ENCODE results near the gene CDC26. TPM values are rescaled to one million over a fixed set of nuclear protein-coding genes. Genes with fewer than 3 reads are reported as not detected.
"Not testable (repeated sequence)": the region's sequence is repeated elsewhere in the genome, so short reads cannot be mapped to it uniquely, and the experiment has no call there.

The CDC26 gene
- total and polyA plus RNA-seq, 5 donors: 29.0 to 50.0 (median 37.3) TPM

DNA sequence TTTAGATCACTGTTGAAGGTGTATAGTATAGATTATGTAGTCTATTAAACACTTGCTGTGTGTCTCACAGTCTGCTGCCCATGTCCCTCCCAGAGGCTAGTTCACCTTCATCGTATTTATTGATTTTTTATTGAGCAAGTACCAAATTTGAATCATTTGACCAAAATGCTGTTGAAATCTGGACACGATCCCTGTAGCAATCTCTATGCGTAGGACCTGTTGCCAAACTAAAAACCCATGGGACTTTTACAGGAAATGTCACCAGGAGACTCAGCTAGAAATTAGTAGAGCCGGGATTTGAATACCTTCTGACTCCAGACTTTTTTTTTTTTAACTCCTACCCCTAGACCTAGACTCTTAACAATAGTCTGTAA, 36.5 kb downstream of the CDC26 start:
- intact Hi-C loops (cut with DNase I): no loop called here
- WGBS: 37% methylated on average over 4 of the region's 4 CpGs
- no peaks in the 10 kb centered on the region for H3K4me1 ChIP-seq (ENCODE audit: control insufficient read depth, insufficient read depth, low read length)
- no peaks in the 10 kb centered on the region for H3K9me3 ChIP-seq (ENCODE audit: control insufficient read depth, low read length)
- DNase-seq: no peak
- H3K27ac ChIP-seq (ENCODE audit: low read length): no peak overlapping the region
- no peak overlapping the region for H3K4me3 ChIP-seq (ENCODE audit: low read length)
- no peaks in the 10 kb centered on the region for H3K27me3 ChIP-seq (ENCODE audit: control insufficient read depth, insufficient read depth)
- peak in 1 of 2 donors; percentile 48 for ATAC-seq

DNA sequence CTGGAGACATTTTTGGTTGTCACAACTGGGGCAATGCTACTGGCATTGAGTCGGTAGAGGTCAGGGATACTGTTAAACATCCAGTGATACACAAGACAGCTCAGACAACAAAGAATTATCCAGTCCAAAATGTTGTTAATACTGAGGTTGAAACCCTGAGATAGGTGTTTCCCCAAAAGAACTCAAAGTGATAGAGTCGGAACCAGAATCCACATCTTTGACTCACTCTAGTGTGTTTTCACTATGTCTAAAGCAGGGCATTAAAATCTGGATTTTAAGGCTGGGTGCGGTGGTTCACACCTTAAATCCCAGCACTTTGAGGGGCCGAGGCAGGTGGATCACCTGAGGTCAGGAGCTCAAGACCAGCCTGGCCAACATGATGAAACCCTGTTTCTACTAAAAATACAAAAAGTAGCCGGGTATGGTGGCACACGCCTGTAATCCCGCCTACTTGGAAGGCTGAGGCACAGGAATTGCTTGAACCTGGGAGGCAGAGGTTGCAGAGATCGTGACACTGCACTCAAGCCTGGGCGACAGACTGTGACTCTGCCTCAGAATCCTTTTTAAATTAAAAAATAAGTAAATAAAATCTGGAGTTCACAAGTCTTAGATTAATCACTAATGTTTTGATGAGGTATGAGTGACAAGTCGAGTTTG, 37.0 kb downstream of the CDC26 start:
- Histone ChIP-seq H3K27ac (ENCODE audit: low read length) (no peak overlapping the region), H3K9me3 (ENCODE audit: control insufficient read depth, low read length) (no peaks in the 10 kb centered on the region), H3K4me1 (ENCODE audit: control insufficient read depth, insufficient read depth, low read length) (no peaks in the 10 kb centered on the region), H3K27me3 (ENCODE audit: control insufficient read depth, insufficient read depth) (no peaks in the 10 kb centered on the region), H3K4me3 (ENCODE audit: low read length) (no peak overlapping the region)
- ATAC-seq: no peak
- intact Hi-C loops (cut with DNase I): no loop called here
- WGBS: 88% methylated on average over 10 of the region's 10 CpGs
- DNase-seq: no peak

DNA sequence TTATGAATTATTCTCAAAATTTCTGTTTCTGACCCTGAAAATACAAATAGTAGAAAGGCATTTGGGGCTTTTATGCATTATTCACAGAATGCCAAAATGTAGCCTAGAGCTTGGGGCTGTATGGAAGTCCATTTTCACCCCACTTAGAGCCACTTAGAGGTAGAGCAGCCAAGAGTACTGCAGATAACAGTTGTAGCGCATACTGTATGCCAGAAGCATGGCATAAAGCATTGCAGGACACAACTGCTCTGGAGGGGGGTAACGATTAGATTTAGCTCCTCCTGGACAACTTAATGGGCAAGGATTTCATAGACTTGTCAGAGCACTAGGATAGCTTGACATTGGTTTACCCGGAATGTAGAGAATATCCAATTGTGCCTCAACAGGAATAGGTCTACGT, 38.3 kb downstream of the CDC26 start:
- H3K4me1 ChIP-seq (ENCODE audit: control insufficient read depth, insufficient read depth, low read length): no peaks in the 10 kb centered on the region
- DNase-seq: no peak
- no peak overlapping the region for H3K27ac ChIP-seq (ENCODE audit: low read length)
- 71% methylated on average over 4 of the region's 4 CpGs for WGBS
- no peaks in the 10 kb centered on the region for H3K27me3 ChIP-seq (ENCODE audit: control insufficient read depth, insufficient read depth)
- no peaks in the 10 kb centered on the region for H3K9me3 ChIP-seq (ENCODE audit: control insufficient read depth, low read length)
- intact Hi-C loops (cut with DNase I): no loop called here
- ATAC-seq: peak; percentile 47 to 60
- H3K4me3 ChIP-seq (ENCODE audit: low read length): no peak overlapping the region

- DNase-seq: peak in 1 of 3 donors; percentile 44
- ATAC-seq: not testable (repeated sequence)
Measured at GRCh38 chr9:113235701-113236255, 39.6 kb downstream of the CDC26 start.

GRCh38 chr9:113231701-113232100, 43.7 kb downstream of the CDC26 start:
- DNase-seq (no peak), ATAC-seq (no peak)
- WGBS: 95% methylated on average over 2 of the region's 2 CpGs
- H3K27me3 ChIP-seq (ENCODE audit: control insufficient read depth, insufficient read depth): no peaks in the 10 kb centered on the region
- H3K4me3 ChIP-seq (ENCODE audit: low read length): no peak overlapping the region
- intact Hi-C loops (cut with DNase I): no loop called here
- no peaks in the 10 kb centered on the region for H3K4me1 ChIP-seq (ENCODE audit: control insufficient read depth, insufficient read depth, low read length)
- no peaks in the 10 kb centered on the region for H3K9me3 ChIP-seq (ENCODE audit: control insufficient read depth, low read length)
- no peak overlapping the region for H3K27ac ChIP-seq (ENCODE audit: low read length)

More at GRCh38 chr9:113235701-113236255, 39.6 kb downstream of the CDC26 start:
- intact Hi-C loops (cut with DNase I); H3K27ac ChIP-seq (ENCODE audit: low read length); H3K4me3 ChIP-seq (ENCODE audit: low read length); H3K9me3 ChIP-seq (ENCODE audit: control insufficient read depth, low read length); H3K4me1 ChIP-seq (ENCODE audit: control insufficient read depth, insufficient read depth, low read length); H3K27me3 ChIP-seq (ENCODE audit: control insufficient read depth, insufficient read depth): not testable (repeated sequence)
- WGBS: 87% methylated on average over 10 of the region's 10 CpGs

- Histone ChIP-seq H3K4me3 (ENCODE audit: low read length) (no peak overlapping the region), H3K27me3 (ENCODE audit: control insufficient read depth, insufficient read depth) (no peaks in the 10 kb centered on the region), H3K27ac (ENCODE audit: low read length) (no peak overlapping the region), H3K4me1 (ENCODE audit: control insufficient read depth, insufficient read depth, low read length) (no peaks in the 10 kb centered on the region), H3K9me3 (ENCODE audit: control insufficient read depth, low read length) (no peaks in the 10 kb centered on the region)
- intact Hi-C loops (cut with DNase I): no loop called here
- no peak for ATAC-seq
- no peak for DNase-seq
- WGBS: 87% methylated on average over 3 of the region's 3 CpGs
Measured at GRCh38 chr9:113228130-113228665, 47.2 kb downstream of the CDC26 start.

DNA sequence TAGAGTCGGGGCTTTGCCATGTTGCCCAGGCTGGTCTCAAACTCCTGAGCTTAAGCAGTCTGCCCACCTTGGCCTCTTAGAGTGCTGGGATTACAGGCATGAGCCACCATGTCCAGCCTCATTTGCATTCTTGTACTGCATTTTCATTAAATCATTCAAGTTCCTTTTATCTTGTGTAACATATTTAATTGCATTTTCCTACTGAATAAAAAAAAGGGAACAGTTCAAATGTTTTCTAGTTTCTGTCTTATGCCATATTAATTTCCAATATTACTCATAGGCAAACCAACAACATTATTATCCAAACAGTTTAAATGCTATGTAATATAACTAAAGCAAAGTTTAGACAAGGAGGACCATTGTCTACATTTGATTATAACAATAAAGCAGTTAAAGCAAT, 47.9 kb downstream of the CDC26 start:
- 90% methylated on average over 1 of the region's 1 CpG for WGBS
- intact Hi-C loops (cut with DNase I): no loop called here
- no peak overlapping the region for H3K27ac ChIP-seq (ENCODE audit: low read length)
- no peak overlapping the region for H3K4me3 ChIP-seq (ENCODE audit: low read length)
- no peaks in the 10 kb centered on the region for H3K27me3 ChIP-seq (ENCODE audit: control insufficient read depth, insufficient read depth)
- no peaks in the 10 kb centered on the region for H3K9me3 ChIP-seq (ENCODE audit: control insufficient read depth, low read length)
- DNase-seq (no peak), ATAC-seq (no peak)
- H3K4me1 ChIP-seq (ENCODE audit: control insufficient read depth, insufficient read depth, low read length): no peaks in the 10 kb centered on the region

DNA sequence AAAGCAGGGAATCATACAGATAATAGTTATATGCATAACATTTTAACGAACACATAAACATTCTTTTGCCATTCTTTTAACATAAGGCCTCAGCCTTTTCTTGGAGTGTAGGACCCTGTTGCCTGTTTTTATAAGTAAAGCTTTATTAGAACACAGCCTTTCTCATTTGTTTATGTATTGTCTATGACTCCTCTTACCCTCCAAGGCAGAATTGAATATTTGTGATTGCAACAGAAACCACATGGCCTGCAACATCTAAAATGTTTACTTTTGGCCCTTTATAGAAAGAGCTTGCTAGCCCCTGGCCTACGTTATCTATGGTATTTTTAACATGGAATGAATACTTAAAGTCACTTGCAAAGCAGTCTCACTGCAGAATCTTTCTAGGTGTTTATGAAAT, 51.4 kb downstream of the CDC26 start:
- no peak overlapping the region for H3K27ac ChIP-seq (ENCODE audit: low read length)
- no peak for ATAC-seq
- WGBS: 79% methylated on average over 2 of the region's 2 CpGs
- no peaks in the 10 kb centered on the region for H3K27me3 ChIP-seq (ENCODE audit: control insufficient read depth, insufficient read depth)
- no peak overlapping the region for H3K4me3 ChIP-seq (ENCODE audit: low read length)
- no peaks in the 10 kb centered on the region for H3K9me3 ChIP-seq (ENCODE audit: control insufficient read depth, low read length)
- intact Hi-C loops (cut with DNase I): no loop called here
- DNase-seq: no peak
- H3K4me1 ChIP-seq (ENCODE audit: control insufficient read depth, insufficient read depth, low read length): peaks cover 2% of the 10 kb centered on the region

GRCh38 chr9:113222482-113222841, 52.9 kb downstream of the CDC26 start:
- intact Hi-C loops (cut with DNase I): no loop called here
- Histone ChIP-seq H3K4me1 (ENCODE audit: control insufficient read depth, insufficient read depth, low read length) (peaks cover 2% of the 10 kb centered on the region), H3K27me3 (ENCODE audit: control insufficient read depth, insufficient read depth) (no peaks in the 10 kb centered on the region)

GRCh38 chr9:113221800-113222481, 53.4 kb downstream of the CDC26 start:
- H3K27me3 ChIP-seq (ENCODE audit: control insufficient read depth, insufficient read depth): no peaks in the 10 kb centered on the region
- peak overlapping the region; percentile 82 for H3K27ac ChIP-seq (ENCODE audit: low read length)
- WGBS: 8% methylated on average over 20 of the region's 20 CpGs
- ATAC-seq: peak; percentile 7 to 18
- no peaks in the 10 kb centered on the region for H3K9me3 ChIP-seq (ENCODE audit: control insufficient read depth, low read length)
- H3K4me3 ChIP-seq (ENCODE audit: low read length): peak overlapping the region; percentile 80
- intact Hi-C loops (cut with DNase I): no loop called here
- peak in 1 of 3 donors; percentile 38 for DNase-seq
- H3K4me1 ChIP-seq (ENCODE audit: control insufficient read depth, insufficient read depth, low read length): peaks cover 2% of the 10 kb centered on the region

More at GRCh38 chr9:113222482-113222841, 52.9 kb downstream of the CDC26 start:
- WGBS: 42% methylated on average over 5 of the region's 5 CpGs
- no peak for ATAC-seq
- no peaks in the 10 kb centered on the region for H3K9me3 ChIP-seq (ENCODE audit: control insufficient read depth, low read length)
- peak overlapping the region; percentile 80 for H3K4me3 ChIP-seq (ENCODE audit: low read length)
- no peak overlapping the region for H3K27ac ChIP-seq (ENCODE audit: low read length)
- DNase-seq: no peak
